Suprapubic skin (tissue), 4 donors: ENCODE measurements around the gene SETX.

ENCODE experiments used
- CTCF ChIP-seq, 2 donors: fragments of 200-600 bp in 1 of 2; fragments of 450-650 bp in 1 of 2; sonication (generic) in 1 of 2; IDR thresholded peaks; one replicate each; pipeline ENCODE4 v1.5.1; 2016 to 2019; ENCODE audit warnings: antibody characterized with exemption in 2 of 2, mild to moderate bottlenecking in 1 of 2, moderate library complexity in 1 of 2
- POLR2A ChIP-seq, 2 donors: fragments of 450-650 bp; IDR thresholded peaks; one replicate each; pipeline ENCODE4 v1.6.1; 2017; ENCODE audit warnings: antibody characterized with exemption in 2 of 2, mild to moderate bottlenecking in 2 of 2, moderate library complexity in 2 of 2
- POLR2AphosphoS5 ChIP-seq, 3 donors: sonication (generic); formaldehyde crosslinking; IDR thresholded peaks; one replicate each; pipeline ENCODE4 v1.6.1; 2017; ENCODE audit warnings: antibody characterized with exemption in 3 of 3

DNA sequence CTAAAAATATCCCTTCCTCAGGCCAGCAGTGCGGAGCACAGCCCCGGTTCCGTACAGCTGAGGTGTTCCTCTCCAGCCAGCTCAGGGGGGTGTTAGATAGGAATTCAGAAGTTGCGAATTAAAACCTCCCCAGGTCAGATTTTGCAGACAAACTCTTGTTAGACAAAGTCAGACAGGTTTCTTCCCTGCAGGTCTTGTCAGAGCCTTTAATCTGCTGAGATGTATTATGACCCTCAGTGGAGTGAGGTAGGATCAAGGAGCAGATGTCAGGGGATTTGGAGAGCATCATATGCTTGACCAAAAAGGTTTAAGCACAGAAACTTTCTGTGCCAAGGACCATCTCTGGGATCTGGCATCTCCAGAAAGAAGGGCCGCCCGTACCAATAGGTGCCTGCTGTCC lies 132.8 kb downstream of the SETX start:
- TF ChIP-seq CTCF (IDR thresholded peaks at IDR 0.05): no peak
- no peak for TF ChIP-seq POLR2A (IDR thresholded peaks at IDR 0.05)
- TF ChIP-seq POLR2AphosphoS5 (IDR thresholded peaks at IDR 0.05): no peak
